ENCODE results near the gene EFCAB6. TPM values are rescaled to one million over a fixed set of nuclear protein-coding genes. Genes with fewer than 3 reads are reported as not detected.

EFCAB6 gene
- total RNA-seq, 1 donor from 2014 or later: 7.0 TPM

- Mint-ChIP-seq H3K27ac (no peak overlapping the region), H3K9me3 (ENCODE audit: low read depth) (no peaks in the 10 kb centered on the region), H3K36me3 (ENCODE audit: insufficient read depth) (peaks cover 2% of the 10 kb centered on the region), H3K4me3 (ENCODE audit: low read depth) (no peak overlapping the region), H3K27me3 (no peaks in the 10 kb centered on the region), H3K4me1 (ENCODE audit: low read depth) (no peaks in the 10 kb centered on the region)
- TF ChIP-seq CTCF (IDR thresholded peaks at IDR 0.05; ENCODE audit: unreplicated experiment): no peak
- no peak for DNase-seq (ENCODE audit: low spot score, unreplicated experiment)
Observed at GRCh38 chr22:43782448-43782847, 29.7 kb downstream of the EFCAB6 start.

- Mint-ChIP-seq H3K4me3 (ENCODE audit: low read depth) (no peak overlapping the region), H3K4me1 (ENCODE audit: low read depth) (no peaks in the 10 kb centered on the region), H3K9me3 (ENCODE audit: low read depth) (no peaks in the 10 kb centered on the region), H3K27me3 (no peaks in the 10 kb centered on the region), H3K36me3 (ENCODE audit: insufficient read depth) (peaks cover 2% of the 10 kb centered on the region), H3K27ac (no peak overlapping the region)
- DNase-seq (ENCODE audit: low spot score, unreplicated experiment): no peak
- no peak for TF ChIP-seq CTCF (IDR thresholded peaks at IDR 0.05; ENCODE audit: unreplicated experiment)
Observed at GRCh38 chr22:43777286-43777685, 34.8 kb downstream of the EFCAB6 start.

- Mint-ChIP-seq H3K4me3 (ENCODE audit: low read depth) (no peak overlapping the region), H3K27ac (no peak overlapping the region), H3K4me1 (ENCODE audit: low read depth) (no peaks in the 10 kb centered on the region), H3K27me3 (no peaks in the 10 kb centered on the region), H3K9me3 (ENCODE audit: low read depth) (no peaks in the 10 kb centered on the region), H3K36me3 (ENCODE audit: insufficient read depth) (peaks cover 2% of the 10 kb centered on the region)
- no peak for TF ChIP-seq CTCF (IDR thresholded peaks at IDR 0.05; ENCODE audit: unreplicated experiment)
- no peak for DNase-seq (ENCODE audit: low spot score, unreplicated experiment)
Observed at GRCh38 chr22:43776081-43776670, 35.9 kb downstream of the EFCAB6 start.

- Mint-ChIP-seq H3K36me3 (ENCODE audit: insufficient read depth) (no peaks in the 10 kb centered on the region), H3K27me3 (no peaks in the 10 kb centered on the region), H3K4me1 (ENCODE audit: low read depth) (no peaks in the 10 kb centered on the region), H3K4me3 (ENCODE audit: low read depth) (no peak overlapping the region), H3K27ac (no peak overlapping the region), H3K9me3 (ENCODE audit: low read depth) (no peaks in the 10 kb centered on the region)
- DNase-seq (ENCODE audit: low spot score, unreplicated experiment): no peak
- no peak for TF ChIP-seq CTCF (IDR thresholded peaks at IDR 0.05; ENCODE audit: unreplicated experiment)
Observed at GRCh38 chr22:43774318-43774915, 37.7 kb downstream of the EFCAB6 start.

GRCh38 chr22:43772831-43773230 is 39.3 kb downstream of the EFCAB6 start:
- no peaks in the 10 kb centered on the region for H3K9me3 Mint-ChIP-seq (ENCODE audit: low read depth)
- no peaks in the 10 kb centered on the region for H3K4me1 Mint-ChIP-seq (ENCODE audit: low read depth)
- no peak for DNase-seq (ENCODE audit: low spot score, unreplicated experiment)
- no peak for TF ChIP-seq CTCF (IDR thresholded peaks at IDR 0.05; ENCODE audit: unreplicated experiment)
- no peak overlapping the region for H3K4me3 Mint-ChIP-seq (ENCODE audit: low read depth)
- H3K27ac Mint-ChIP-seq: no peak overlapping the region
- no peaks in the 10 kb centered on the region for H3K27me3 Mint-ChIP-seq
- peaks cover 1% of the 10 kb centered on the region for H3K36me3 Mint-ChIP-seq (ENCODE audit: insufficient read depth)
